ENCODE data around the gene TFB1M.

DNA sequence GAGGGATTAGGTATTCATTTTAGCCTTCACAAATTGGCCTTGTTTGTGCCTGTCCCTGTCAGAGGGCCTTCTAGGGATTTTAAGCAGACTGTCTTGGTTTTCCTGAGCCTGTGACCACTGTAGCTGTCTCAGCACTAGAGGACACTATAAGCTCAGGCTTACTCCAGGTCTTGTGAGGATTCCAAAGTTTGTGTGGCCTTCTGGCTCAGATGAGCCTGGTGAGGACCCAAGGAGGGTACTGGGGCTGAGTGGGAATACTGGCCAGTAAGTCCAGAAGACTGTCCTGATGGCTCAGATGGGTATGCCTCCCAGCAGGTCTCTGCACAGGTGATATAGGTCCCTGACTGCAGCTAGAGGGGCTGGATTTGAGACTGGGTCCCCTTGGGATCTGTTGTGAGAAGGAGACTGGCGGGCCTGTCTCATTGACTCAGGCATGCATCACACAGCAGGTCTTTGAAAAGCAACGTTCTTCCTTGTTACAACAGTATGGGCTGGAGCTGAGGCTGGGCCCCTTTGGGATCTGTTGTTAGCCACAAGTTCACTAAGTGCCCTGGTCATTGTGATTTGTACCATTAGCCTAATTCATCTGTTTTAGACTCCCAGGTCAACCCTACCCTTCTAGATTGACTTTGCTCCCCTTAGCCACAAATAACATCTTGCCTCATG, 26.3 kb upstream of the TFB1M start:
- TF ChIP-seq, protein P1, sequence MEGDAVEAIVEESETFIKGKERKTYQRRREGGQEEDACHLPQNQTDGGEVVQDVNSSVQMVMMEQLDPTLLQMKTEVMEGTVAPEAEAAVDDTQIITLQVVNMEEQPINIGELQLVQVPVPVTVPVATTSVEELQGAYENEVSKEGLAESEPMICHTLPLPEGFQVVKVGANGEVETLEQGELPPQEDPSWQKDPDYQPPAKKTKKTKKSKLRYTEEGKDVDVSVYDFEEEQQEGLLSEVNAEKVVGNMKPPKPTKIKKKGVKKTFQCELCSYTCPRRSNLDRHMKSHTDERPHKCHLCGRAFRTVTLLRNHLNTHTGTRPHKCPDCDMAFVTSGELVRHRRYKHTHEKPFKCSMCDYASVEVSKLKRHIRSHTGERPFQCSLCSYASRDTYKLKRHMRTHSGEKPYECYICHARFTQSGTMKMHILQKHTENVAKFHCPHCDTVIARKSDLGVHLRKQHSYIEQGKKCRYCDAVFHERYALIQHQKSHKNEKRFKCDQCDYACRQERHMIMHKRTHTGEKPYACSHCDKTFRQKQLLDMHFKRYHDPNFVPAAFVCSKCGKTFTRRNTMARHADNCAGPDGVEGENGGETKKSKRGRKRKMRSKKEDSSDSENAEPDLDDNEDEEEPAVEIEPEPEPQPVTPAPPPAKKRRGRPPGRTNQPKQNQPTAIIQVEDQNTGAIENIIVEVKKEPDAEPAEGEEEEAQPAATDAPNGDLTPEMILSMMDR (IDR thresholded peaks at IDR 0.05), result peak; percentile 65
- no peak for TF ChIP-seq EZH2 (IDR thresholded peaks at IDR 0.05)
- no peak for TF ChIP-seq EZH2phosphoT487 (IDR thresholded peaks at IDR 0.05)
